ENCODE results near the gene ZBTB48.

GRCh38 chr1:6596351-6596750 is 16.6 kb downstream of the ZBTB48 start:
- TF ChIP-seq POLR2A (IDR thresholded peaks at IDR 0.05), result no peak
- TF ChIP-seq EP300 (IDR thresholded peaks at IDR 0.05), result no peak
- TF ChIP-seq POLR2AphosphoS5 (IDR thresholded peaks at IDR 0.05), result no peak
- TF ChIP-seq CTCF (IDR thresholded peaks at IDR 0.05), result no peak

Data from sigmoid colon (tissue), 4 donors.